ENCODE results near the gene SLC35B3. TPM values are rescaled to one million over a fixed set of nuclear protein-coding genes. Genes with fewer than 3 reads are reported as not detected.

SLC35B3 gene
- total and polyA plus RNA-seq, 10 of the 15 experiments (the other 5 are each of a cell fraction or from before 2014, with no cell fraction given) = 10.5 to 28.1 (median 12.4) TPM

- in situ Hi-C loops (cut with MboI) = no loop called here
Observed at GRCh38 chr6:8462694-8463093, 27.3 kb upstream of the SLC35B3 start.

More at GRCh38 chr6:8462694-8463093, 27.3 kb upstream of the SLC35B3 start:
- TF ChIP-seq HDAC6 (IDR thresholded peaks at IDR 0.05; ENCODE audit: unreplicated experiment) = no peak
- TF ChIP-seq SPI1 (IDR thresholded peaks at IDR 0.05; ENCODE audit: borderline replicate concordance, insufficient read depth, low read depth, low read length) = no peak
- TF ChIP-seq, protein P1, sequence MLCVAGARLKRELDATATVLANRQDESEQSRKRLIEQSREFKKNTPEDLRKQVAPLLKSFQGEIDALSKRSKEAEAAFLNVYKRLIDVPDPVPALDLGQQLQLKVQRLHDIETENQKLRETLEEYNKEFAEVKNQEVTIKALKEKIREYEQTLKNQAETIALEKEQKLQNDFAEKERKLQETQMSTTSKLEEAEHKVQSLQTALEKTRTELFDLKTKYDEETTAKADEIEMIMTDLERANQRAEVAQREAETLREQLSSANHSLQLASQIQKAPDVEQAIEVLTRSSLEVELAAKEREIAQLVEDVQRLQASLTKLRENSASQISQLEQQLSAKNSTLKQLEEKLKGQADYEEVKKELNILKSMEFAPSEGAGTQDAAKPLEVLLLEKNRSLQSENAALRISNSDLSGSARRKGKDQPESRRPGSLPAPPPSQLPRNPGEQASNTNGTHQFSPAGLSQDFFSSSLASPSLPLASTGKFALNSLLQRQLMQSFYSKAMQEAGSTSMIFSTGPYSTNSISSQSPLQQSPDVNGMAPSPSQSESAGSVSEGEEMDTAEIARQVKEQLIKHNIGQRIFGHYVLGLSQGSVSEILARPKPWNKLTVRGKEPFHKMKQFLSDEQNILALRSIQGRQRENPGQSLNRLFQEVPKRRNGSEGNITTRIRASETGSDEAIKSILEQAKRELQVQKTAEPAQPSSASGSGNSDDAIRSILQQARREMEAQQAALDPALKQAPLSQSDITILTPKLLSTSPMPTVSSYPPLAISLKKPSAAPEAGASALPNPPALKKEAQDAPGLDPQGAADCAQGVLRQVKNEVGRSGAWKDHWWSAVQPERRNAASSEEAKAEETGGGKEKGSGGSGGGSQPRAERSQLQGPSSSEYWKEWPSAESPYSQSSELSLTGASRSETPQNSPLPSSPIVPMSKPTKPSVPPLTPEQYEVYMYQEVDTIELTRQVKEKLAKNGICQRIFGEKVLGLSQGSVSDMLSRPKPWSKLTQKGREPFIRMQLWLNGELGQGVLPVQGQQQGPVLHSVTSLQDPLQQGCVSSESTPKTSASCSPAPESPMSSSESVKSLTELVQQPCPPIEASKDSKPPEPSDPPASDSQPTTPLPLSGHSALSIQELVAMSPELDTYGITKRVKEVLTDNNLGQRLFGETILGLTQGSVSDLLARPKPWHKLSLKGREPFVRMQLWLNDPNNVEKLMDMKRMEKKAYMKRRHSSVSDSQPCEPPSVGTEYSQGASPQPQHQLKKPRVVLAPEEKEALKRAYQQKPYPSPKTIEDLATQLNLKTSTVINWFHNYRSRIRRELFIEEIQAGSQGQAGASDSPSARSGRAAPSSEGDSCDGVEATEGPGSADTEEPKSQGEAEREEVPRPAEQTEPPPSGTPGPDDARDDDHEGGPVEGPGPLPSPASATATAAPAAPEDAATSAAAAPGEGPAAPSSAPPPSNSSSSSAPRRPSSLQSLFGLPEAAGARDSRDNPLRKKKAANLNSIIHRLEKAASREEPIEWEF (IDR thresholded peaks at IDR 0.05; ENCODE audit: insufficient replicate concordance, low read depth, low read length) = no peak
- TF ChIP-seq EP300 (IDR thresholded peaks at IDR 0.05; ENCODE audit: borderline replicate concordance in 1 of 2, control insufficient read depth in 1 of 2, low read depth in 2 of 2, low read length in 2 of 2) = no peak
- TF ChIP-seq SMC3 (IDR thresholded peaks at IDR 0.05; ENCODE audit: borderline replicate concordance, low read length) = no peak
- TF ChIP-seq ZNF217 (IDR thresholded peaks at IDR 0.05) = no peak
- TF ChIP-seq ZNF384 (IDR thresholded peaks at IDR 0.05; ENCODE audit: borderline replicate concordance, low read depth, low read length) = no peak
- no peak for TF ChIP-seq ZNF274 (IDR thresholded peaks at IDR 0.05; ENCODE audit: insufficient read depth, insufficient read length)
- CTCF ChIA-PET = no interaction called here
- no peak overlapping the region for H3K4me2 ChIP-seq (ENCODE audit: control insufficient read depth, insufficient read depth)
- ATAC-seq = no peak
- no peaks in the 10 kb centered on the region for H4K20me1 ChIP-seq (ENCODE audit: control insufficient read depth, insufficient read depth)
- no peaks in the 10 kb centered on the region for H3K9me3 ChIP-seq (replicated peaks; ENCODE audit: control insufficient read depth, insufficient read depth, low read length)
- no peaks in the 10 kb centered on the region for H3K36me3 ChIP-seq (ENCODE audit: control insufficient read depth in 2 of 2, insufficient read depth in 2 of 2, low read length in 1 of 2)
- WGBS (ENCODE audit: insufficient coverage, insufficient replicate concordance, low lambda C conversion rate, missing lambda C conversion rate) = 0% methylated on average over 1 of the region's 1 CpG
- SMC1A ChIA-PET (ENCODE audit: uncharacterized antibody, unreplicated experiment) = no interaction called here
- no peak overlapping the region for H2AFZ ChIP-seq (ENCODE audit: control insufficient read depth, low read depth, low read length)
- intact Hi-C loops (cut with micrococcal nuclease; ENCODE audit: unreplicated experiment) = no loop called here
- H3K27me3 ChIP-seq (replicated peaks in 1 of 2; ENCODE audit: control insufficient read depth in 2 of 2, insufficient read depth in 2 of 2, low read length in 1 of 2) = no peaks in the 10 kb centered on the region
- no peak overlapping the region for H3K27ac ChIP-seq (ENCODE audit: control insufficient read depth, insufficient read depth)
- H3K9ac ChIP-seq (ENCODE audit: control insufficient read depth, insufficient read depth, low read length) = no peak overlapping the region
- DNase-seq (ENCODE audit: low read depth, low spot score) = no peak
- POLR2A ChIA-PET = no interaction called here
- H3K4me3 ChIP-seq = no peak overlapping the region
- no TSS peak for BruUV-seq (replicated peaks)
- FAIRE-seq = no peak
- RAD21 ChIA-PET (ENCODE audit: unreplicated experiment) = no interaction called here
- H3K4me1 ChIP-seq (ENCODE audit: control insufficient read depth, insufficient read depth, low read length) = no peaks in the 10 kb centered on the region
- no peaks in the 10 kb centered on the region for H3K79me2 ChIP-seq (ENCODE audit: control insufficient read depth, insufficient read depth, low read length)

All from GM12878 (cell line).